HepG2 (cell line): ENCODE results near the gene SPATA33. TPM values are rescaled to one million over a fixed set of nuclear protein-coding genes. Genes with fewer than 3 reads are reported as not detected.

Source experiments
- BRCA1 ChIP-seq: sonication (generic); formaldehyde crosslinking; IDR thresholded peaks from 2 replicates; pipeline ENCODE4 v1.4.0; 2020; ENCODE audit warnings: missing genetic modification reagents
- CBX2 ChIP-seq, 2 experiments: fragments of 200-600 bp in 1 of 2; sonication (generic); formaldehyde crosslinking in 1 of 2; IDR thresholded peaks; 2 replicates each; pipeline versions ENCODE4 v1.7.0 to v1.8.1; 2018 to 2022; ENCODE audit warnings: low read depth in 2 of 2, low read length in 1 of 2, mild to moderate bottlenecking in 1 of 2, missing genetic modification reagents in 1 of 2
- ELF3 ChIP-seq: IDR thresholded peaks from 2 replicates; pipeline ENCODE4 v1.6.1; 2016; ENCODE audit warnings: missing genetic modification reagents, missing compliant biosample characterization
- FOXJ3 ChIP-seq: sonication (generic); formaldehyde crosslinking; IDR thresholded peaks from 2 replicates; pipeline ENCODE4 v1.4.0; 2020; ENCODE audit warnings: missing genetic modification reagents, mild to moderate bottlenecking, borderline replicate concordance
- HHEX ChIP-seq: IDR thresholded peaks from 2 replicates; pipeline ENCODE4 v1.6.1; 2016; ENCODE audit warnings: control low read depth
- HMGA1 ChIP-seq: sonication (generic); formaldehyde crosslinking; conservative IDR thresholded peaks from 2 replicates; pipeline ENCODE4 v1.4.0; 2020; ENCODE audit warnings: missing genetic modification reagents
- HNF4G ChIP-seq, 2 experiments: sonication (generic) in 1 of 2; formaldehyde crosslinking in 1 of 2; IDR thresholded peaks; 2 replicates each; pipeline versions ENCODE4 v1.4.0 to v1.6.1; 2011 to 2020; ENCODE audit warnings: borderline replicate concordance in 2 of 2, low read depth in 2 of 2, mild to moderate bottlenecking in 2 of 2, low read length in 1 of 2, missing genetic modification reagents in 1 of 2, moderate library complexity in 1 of 2
- HNRNPUL1 ChIP-seq: fragments of 200-400 bp; formaldehyde crosslinking; IDR thresholded peaks from 2 replicates; pipeline ENCODE4 v1.6.1; 2017; ENCODE audit warnings: low read depth, mild to moderate bottlenecking, low read length, moderate library complexity
- KLF11 ChIP-seq: IDR thresholded peaks from 2 replicates; pipeline ENCODE4 v1.6.1; 2016; ENCODE audit warnings: missing compliant biosample characterization
- LCORL ChIP-seq, 2 experiments: fragments of 450-650 bp in 1 of 2; sonication (generic) in 1 of 2; formaldehyde crosslinking in 1 of 2; IDR thresholded peaks; 2 replicates each; pipeline versions ENCODE4 v1.5.0 to v1.6.1; 2017 to 2020; ENCODE audit warnings: antibody characterized with exemption in 1 of 2, missing genetic modification reagents in 1 of 2
- MAFF ChIP-seq: IDR thresholded peaks from 2 replicates; pipeline ENCODE4 v1.6.1; 2011; ENCODE audit warnings: low read depth, low read length, improper control_type of control experiment
- MEF2D ChIP-seq: sonication (generic); formaldehyde crosslinking; IDR thresholded peaks from 2 replicates; pipeline ENCODE4 v1.5.1; 2020; ENCODE audit warnings: mild to moderate bottlenecking, missing genetic modification reagents
- MIXL1 ChIP-seq: IDR thresholded peaks from 2 replicates; pipeline ENCODE4 v1.6.1; 2016
- PBX3 ChIP-seq: sonication (generic); formaldehyde crosslinking; IDR thresholded peaks from 2 replicates; pipeline ENCODE4 v1.8.1; 2023; ENCODE audit warnings: missing genetic modification reagents, inconsistent platforms, borderline replicate concordance
- PHB2 ChIP-seq: fragments of 450-650 bp; IDR thresholded peaks from 2 replicates; pipeline ENCODE4 v1.6.1; 2018; ENCODE audit not compliant: partially characterized antibody
- POLR2AphosphoS2 ChIP-seq: IDR thresholded peaks from 2 replicates; pipeline ENCODE4 v1.6.1; 2011; ENCODE audit warnings: low read depth, low read length, improper control_type of control experiment
- RELA ChIP-seq: sonication (generic); formaldehyde crosslinking; IDR thresholded peaks from 2 replicates; pipeline ENCODE4 v1.4.0; 2020; ENCODE audit warnings: missing genetic modification reagents
- TEAD3 ChIP-seq: optimal IDR thresholded peaks from 2 replicates; pipeline ENCODE3; 2016; ENCODE audit warnings: borderline replicate concordance
- TOPORS ChIP-seq: sonication (generic); formaldehyde crosslinking; IDR thresholded peaks from 2 replicates; pipeline ENCODE4 v1.8.0; 2023; ENCODE audit warnings: mild to moderate bottlenecking, missing genetic modification reagents
- ZBTB38 ChIP-seq: sonication (generic); formaldehyde crosslinking; IDR thresholded peaks from 2 replicates; pipeline ENCODE4 v1.5.1; 2020; ENCODE audit warnings: mild to moderate bottlenecking, missing genetic modification reagents
- ZFX ChIP-seq: sonication (generic); formaldehyde crosslinking; IDR thresholded peaks from 2 replicates; pipeline ENCODE4 v1.4.0; 2020; ENCODE audit warnings: mild to moderate bottlenecking, low read depth, missing genetic modification reagents, moderate library complexity
- ZNF33A ChIP-seq: sonication (generic); formaldehyde crosslinking; IDR thresholded peaks from 2 replicates; pipeline ENCODE4 v1.5.1; 2020; ENCODE audit warnings: missing genetic modification reagents, mild to moderate bottlenecking, moderate library complexity, borderline replicate concordance
- ZNF468 ChIP-seq: sonication (generic); formaldehyde crosslinking; IDR thresholded peaks from 2 replicates; pipeline ENCODE4 v1.8.0; 2022; ENCODE audit warnings: mild to moderate bottlenecking, moderate library complexity, missing genetic modification reagents
- ZNF670 ChIP-seq: sonication (generic); formaldehyde crosslinking; IDR thresholded peaks from 2 replicates; pipeline ENCODE4 v1.8.0; 2022; ENCODE audit warnings: mild to moderate bottlenecking, missing genetic modification reagents, borderline replicate concordance
- ZNF878 ChIP-seq: sonication (generic); formaldehyde crosslinking; IDR thresholded peaks from 2 replicates; pipeline ENCODE4 v1.8.1; 2023; ENCODE audit warnings: mild to moderate bottlenecking, missing genetic modification reagents, moderate library complexity
- polyA plus RNA-seq, 8 experiments: library from polyadenylated mRNA; depleted of rRNA in 3 of 8; stranded (reverse) in 7 of 8; unstranded in 1 of 8; fragments of >200 nt; fragmentation: Illumina TruSeq in 4 of 8; extraction: Trizol in 4 of 8; gene quantifications; 2 replicates each; pipeline versions ENCODE4 v1.2.1 to v1.2.3, GENCODE V29; 2011 to 2016; ENCODE audit warnings: low read depth in 4 of 8, missing spikeins in 1 of 8, mixed read lengths in 1 of 8; ENCODE audit not compliant: insufficient read depth in 1 of 8
- total RNA-seq, 5 experiments: library from RNA; depleted of rRNA; stranded (reverse); fragments of >200 nt; fragmentation: Illumina TruSeq; extraction: Trizol; gene quantifications; 2 replicates each; pipeline ENCODE4 v1.2.3, GENCODE V29; 2016; ENCODE audit warnings: low read depth in 1 of 5
- TF ChIP-seq, protein P1 (sequence below): sonication (generic); formaldehyde crosslinking; conservative IDR thresholded peaks from 2 replicates; pipeline ENCODE4 v1.4.0; 2020; ENCODE audit warnings: mild to moderate bottlenecking, missing genetic modification reagents, moderate library complexity

SPATA33 gene
- total and polyA plus RNA-seq, 2 of the 13 experiments (the other 11 are each of a cell fraction or from before 2014, with no cell fraction given), result 5.7 to 11.0 TPM

DNA sequence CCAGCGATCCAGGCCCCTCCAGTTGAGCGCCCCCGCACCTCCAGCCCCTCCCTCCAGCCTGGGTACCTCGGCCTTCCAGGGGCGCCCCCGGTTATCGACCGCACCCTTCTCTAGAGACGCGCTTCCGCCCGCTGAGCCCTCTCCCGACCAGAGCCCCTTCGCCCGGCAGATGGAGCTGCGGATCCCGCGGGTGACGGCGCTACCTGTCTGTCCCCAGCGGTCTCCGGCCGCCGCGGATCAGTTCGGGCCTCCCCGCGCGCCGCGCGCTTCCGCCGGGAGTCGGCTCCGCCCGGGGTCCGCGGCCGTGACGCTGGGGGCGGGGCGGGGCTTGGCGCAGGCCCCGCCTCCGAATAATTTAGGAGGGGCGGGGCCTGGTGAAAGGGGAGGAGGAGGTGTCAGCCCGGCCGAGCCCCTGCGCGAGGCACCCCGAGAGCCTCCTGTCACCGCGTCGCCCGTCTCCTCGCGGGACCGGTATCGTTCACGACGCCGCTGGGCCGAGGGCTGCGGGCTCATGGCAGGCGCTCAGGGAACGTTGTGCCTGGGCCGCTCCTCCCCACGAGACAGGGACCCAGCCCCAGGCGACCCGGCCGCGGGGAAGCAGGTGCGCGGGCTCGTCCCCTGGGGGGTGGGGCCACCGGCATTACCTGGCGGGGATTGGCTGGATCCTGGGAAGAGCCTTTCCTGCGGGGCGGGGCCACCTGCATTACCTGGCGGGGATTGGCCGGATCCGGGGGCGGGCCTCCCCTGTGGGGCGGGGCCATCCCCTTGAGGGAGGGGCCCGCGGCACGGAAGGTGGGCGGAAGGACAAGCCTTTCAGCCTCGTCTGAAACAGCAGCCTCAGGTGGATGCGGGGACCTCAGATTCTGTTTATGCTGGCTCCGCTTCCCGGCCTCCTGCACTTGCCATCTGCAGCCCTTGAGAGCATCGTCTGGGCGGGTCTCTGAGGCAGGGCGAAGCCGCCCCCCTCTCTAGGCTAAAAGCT lies 44.1 kb downstream of the SPATA33 start, which contains the start of gene SPATA2L (continued):
- TF ChIP-seq POLR2AphosphoS2 (0 out of 2 replicates have a peak, but pooled peaks have one; percentile 19), ZNF878 (CRISPR knock-in tag) (no peak), ZNF33A (CRISPR knock-in tag) (0 out of 2 replicates have a peak, but pooled peaks have one; percentile 33), HNRNPUL1 (no peak), RELA (CRISPR knock-in tag) (no peak), CBX2 (IDR thresholded peaks at IDR 0.05; ENCODE audit: low read depth, low read length) (no peak), CBX2 (CRISPR knock-in tag; IDR thresholded peaks at IDR 0.05; ENCODE audit: low read depth) (no peak), MEF2D (CRISPR knock-in tag) (peak; percentile 44), PHB2 (no peak), MIXL1 (CRISPR knock-in tag) (no peak), MAFF (no peak), HMGA1 (CRISPR knock-in tag) (no peak), ZNF670 (CRISPR knock-in tag) (0 out of 2 replicates have a peak, but pooled peaks have one; percentile 19), FOXJ3 (peak; percentile 3; the same call in 1 of the 2 replicates), LCORL (IDR thresholded peaks at IDR 0.05) (no peak), LCORL (CRISPR knock-in tag; IDR thresholded peaks at IDR 0.05) (peak; percentile 84), ZNF468 (CRISPR knock-in tag) (no peak), HNF4G (IDR thresholded peaks at IDR 0.05; ENCODE audit: borderline replicate concordance, low read depth, low read length) (no peak), HNF4G (CRISPR knock-in tag; IDR thresholded peaks at IDR 0.05; ENCODE audit: borderline replicate concordance, low read depth) (no peak), ZFX (peak; percentile 93), BRCA1 (CRISPR knock-in tag) (no peak), ZBTB38 (CRISPR knock-in tag) (no peak; the same call in 1 of the 2 replicates), KLF11 (CRISPR knock-in tag) (peak; percentile 70; the same call in 1 of the 2 replicates), TEAD3 (no peak), ELF3 (CRISPR knock-in tag) (peak; percentile 53), HHEX (CRISPR knock-in tag) (no peak), TOPORS (CRISPR knock-in tag) (no peak; the same call in 1 of the 2 replicates), PBX3 (no peak)
- TF ChIP-seq, protein P1, sequence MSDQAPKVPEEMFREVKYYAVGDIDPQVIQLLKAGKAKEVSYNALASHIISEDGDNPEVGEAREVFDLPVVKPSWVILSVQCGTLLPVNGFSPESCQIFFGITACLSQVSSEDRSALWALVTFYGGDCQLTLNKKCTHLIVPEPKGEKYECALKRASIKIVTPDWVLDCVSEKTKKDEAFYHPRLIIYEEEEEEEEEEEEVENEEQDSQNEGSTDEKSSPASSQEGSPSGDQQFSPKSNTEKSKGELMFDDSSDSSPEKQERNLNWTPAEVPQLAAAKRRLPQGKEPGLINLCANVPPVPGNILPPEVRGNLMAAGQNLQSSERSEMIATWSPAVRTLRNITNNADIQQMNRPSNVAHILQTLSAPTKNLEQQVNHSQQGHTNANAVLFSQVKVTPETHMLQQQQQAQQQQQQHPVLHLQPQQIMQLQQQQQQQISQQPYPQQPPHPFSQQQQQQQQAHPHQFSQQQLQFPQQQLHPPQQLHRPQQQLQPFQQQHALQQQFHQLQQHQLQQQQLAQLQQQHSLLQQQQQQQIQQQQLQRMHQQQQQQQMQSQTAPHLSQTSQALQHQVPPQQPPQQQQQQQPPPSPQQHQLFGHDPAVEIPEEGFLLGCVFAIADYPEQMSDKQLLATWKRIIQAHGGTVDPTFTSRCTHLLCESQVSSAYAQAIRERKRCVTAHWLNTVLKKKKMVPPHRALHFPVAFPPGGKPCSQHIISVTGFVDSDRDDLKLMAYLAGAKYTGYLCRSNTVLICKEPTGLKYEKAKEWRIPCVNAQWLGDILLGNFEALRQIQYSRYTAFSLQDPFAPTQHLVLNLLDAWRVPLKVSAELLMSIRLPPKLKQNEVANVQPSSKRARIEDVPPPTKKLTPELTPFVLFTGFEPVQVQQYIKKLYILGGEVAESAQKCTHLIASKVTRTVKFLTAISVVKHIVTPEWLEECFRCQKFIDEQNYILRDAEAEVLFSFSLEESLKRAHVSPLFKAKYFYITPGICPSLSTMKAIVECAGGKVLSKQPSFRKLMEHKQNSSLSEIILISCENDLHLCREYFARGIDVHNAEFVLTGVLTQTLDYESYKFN, result peak; percentile 56
